ENCODE data around the gene ZNF302. TPM values are rescaled to one million over a fixed set of nuclear protein-coding genes. Genes with fewer than 3 reads are reported as not detected.

Gene ZNF302
- total RNA-seq, 2 experiments from 2014 or later = 8.0 to 10.5 TPM

Other genes with a start within 250 kb of the ZNF302 start
- gene UBA2, start 249.3 kb upstream of the ZNF302 start, total RNA-seq = 10 to 100 TPM; 46.8 to 53.2 TPM
- under 1 TPM; 0.08 to 0.35 TPM for gene WTIP, start 195.9 kb upstream of the ZNF302 start, total RNA-seq
- 1 to 10 TPM in 1 of 2 experiments, under 1 TPM in 1; 0.44 to 1.2 TPM for gene SCGB2B2, start 519 bp upstream of the ZNF302 start, total RNA-seq
- 1 to 10 TPM; 1.5 to 1.7 TPM for gene ZNF181, start 56.6 kb downstream of the ZNF302 start, total RNA-seq
- gene ZNF599, start 95.5 kb downstream of the ZNF302 start, total RNA-seq = 1 to 10 TPM; 3.9 to 4.5 TPM
- gene ZNF30, start 249.2 kb downstream of the ZNF302 start, total RNA-seq = 1 to 10 TPM; 1.4 to 1.5 TPM

Measured in CD8-positive, alpha-beta T cell (primary cell).